Right lobe of liver (tissue), 6 donors: ENCODE measurements around the gene GNB1. TPM values are rescaled to one million over a fixed set of nuclear protein-coding genes. Genes with fewer than 3 reads are reported as not detected.

Experiments used
- ATAC-seq, 4 donors: fragments of 200-7000 bp; cut with Tn5 transposase; one replicate each; pipeline ENCODE4 v1.9.1; 2020; ENCODE audit warnings: mild to moderate bottlenecking in 4 of 4, moderate library complexity in 4 of 4
- DNase-seq, 3 donors: peaks; one replicate each; pipeline ENCODE4 v3.0.0-alpha.2; 2020
- H3K27ac ChIP-seq, 3 donors: fragments of 200-600 bp; one replicate each; pipeline ENCODE4 v1.8.0; 2022
- H3K27me3 ChIP-seq, 2 donors: fragments of 200-600 bp; one replicate each; pipeline ENCODE4 v1.8.0; 2022
- H3K36me3 ChIP-seq, 4 donors: fragments of 200-600 bp; sonication (generic) in 1 of 4; one replicate each; pipeline versions ENCODE4 v1.5.1 to v1.8.0; 2017 to 2022; ENCODE audit warnings: control low read depth in 1 of 4
- H3K4me1 ChIP-seq, 4 donors: fragments of 200-600 bp; sonication (generic) in 1 of 4; one replicate each; pipeline versions ENCODE4 v1.5.1 to v1.8.0; 2017 to 2022; ENCODE audit warnings: control low read depth in 1 of 4
- H3K4me3 ChIP-seq, 3 donors: fragments of 200-600 bp; one replicate each; pipeline ENCODE4 v1.8.0; 2022
- H3K9me3 ChIP-seq, 4 donors: fragments of 200-600 bp; sonication (generic) in 1 of 4; one replicate each; pipeline versions ENCODE4 v1.5.1 to v1.8.0; 2017 to 2022; ENCODE audit warnings: control low read depth in 1 of 4
- POLR2A ChIP-seq: fragments of 450-650 bp; IDR thresholded peaks from one replicate; pipeline ENCODE4 v1.6.1; 2017; ENCODE audit warnings: antibody characterized with exemption, mild to moderate bottlenecking
- WGBS: methylation state at CpG from one replicate; pipeline ENCODE4 v1.1.6; 2018; ENCODE audit warnings: low coverage, low lambda C conversion rate; ENCODE audit not compliant: insufficient coverage; ENCODE audit errors: missing lambda C conversion rate; 5-methylcytosine and 5-hydroxymethylcytosine counted together
- intact Hi-C, 2 donors: fragments of 100-400 bp; cut with DNase I; formaldehyde crosslinking; loops; one replicate each; pipeline versions ENCODE4 v1.11.2 to v1.14.1; 2022
- total RNA-seq, 6 experiments: library from RNA; depleted of rRNA in 2 of 6; stranded (reverse); fragments of >200 nt in 2 of 6; fragmentation: NEBNext Ultra II Directional in 3 of 6; extraction: Animal tissue kit (Norgen Biotek cat#: 25700) in 3 of 6; gene quantifications; one replicate each; pipeline versions ENCODE4 v1.1.0 to v1.2.4, GENCODE V29; 2016 to 2023
- TF ChIP-seq, protein P1 (sequence below), 4 donors: fragments of 200-600 bp in 3 of 4; fragments of 450-650 bp in 1 of 4; IDR thresholded peaks; one replicate each; pipeline versions ENCODE4 v1.5.1 to v1.8.0; 2016 to 2022; ENCODE audit warnings: antibody characterized with exemption in 4 of 4, mild to moderate bottlenecking in 2 of 4
- donor health status: DM: no; HTN: yes; CAD: no.
- donor health status: DM: no; HTN: no; CAD: no.
- donor health status: DM: no; HTN: no; CAD: no.
- donor health status: DM: no; HTN: yes; CAD: no.
- donor health status: DM: no; HTN: yes; CAD: no.

Gene GNB1
- total RNA-seq, 6 experiments from 2014 or later, result 85.9 to 147 (median 104) TPM

DNA sequence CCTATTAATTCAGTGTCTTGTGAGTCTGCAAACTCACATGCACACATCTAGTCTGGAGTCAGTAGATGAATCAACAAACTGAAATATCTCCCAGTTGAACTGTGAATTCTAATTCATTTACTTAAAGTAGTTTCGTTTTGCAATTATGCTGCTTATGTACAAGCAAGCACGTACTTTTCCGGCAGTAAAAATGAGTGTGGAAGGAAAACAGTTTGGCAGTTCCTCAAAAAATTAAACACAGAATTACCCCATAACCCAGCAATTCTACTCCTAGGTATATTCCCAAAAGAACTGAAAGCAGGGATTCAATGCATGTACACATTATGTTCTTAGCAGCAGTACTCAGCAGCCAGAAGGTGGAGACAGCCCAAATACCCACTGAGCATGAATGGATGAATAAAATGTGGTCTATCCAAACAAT lies 49.3 kb downstream of the GNB1 start:
- intact Hi-C loops, result no loop called here
- H3K9me3 ChIP-seq, result no peaks in the 10 kb centered on the region
- TF ChIP-seq, protein P1, sequence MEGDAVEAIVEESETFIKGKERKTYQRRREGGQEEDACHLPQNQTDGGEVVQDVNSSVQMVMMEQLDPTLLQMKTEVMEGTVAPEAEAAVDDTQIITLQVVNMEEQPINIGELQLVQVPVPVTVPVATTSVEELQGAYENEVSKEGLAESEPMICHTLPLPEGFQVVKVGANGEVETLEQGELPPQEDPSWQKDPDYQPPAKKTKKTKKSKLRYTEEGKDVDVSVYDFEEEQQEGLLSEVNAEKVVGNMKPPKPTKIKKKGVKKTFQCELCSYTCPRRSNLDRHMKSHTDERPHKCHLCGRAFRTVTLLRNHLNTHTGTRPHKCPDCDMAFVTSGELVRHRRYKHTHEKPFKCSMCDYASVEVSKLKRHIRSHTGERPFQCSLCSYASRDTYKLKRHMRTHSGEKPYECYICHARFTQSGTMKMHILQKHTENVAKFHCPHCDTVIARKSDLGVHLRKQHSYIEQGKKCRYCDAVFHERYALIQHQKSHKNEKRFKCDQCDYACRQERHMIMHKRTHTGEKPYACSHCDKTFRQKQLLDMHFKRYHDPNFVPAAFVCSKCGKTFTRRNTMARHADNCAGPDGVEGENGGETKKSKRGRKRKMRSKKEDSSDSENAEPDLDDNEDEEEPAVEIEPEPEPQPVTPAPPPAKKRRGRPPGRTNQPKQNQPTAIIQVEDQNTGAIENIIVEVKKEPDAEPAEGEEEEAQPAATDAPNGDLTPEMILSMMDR (IDR thresholded peaks at IDR 0.05), result no peak
- TF ChIP-seq POLR2A, result no peak
- peak in 3 of 4 donors; percentile 18 to 60 (median 26) for ATAC-seq
- DNase-seq, result no peak
- WGBS, result 16% methylated on average over 3 of the region's 3 CpGs
- H3K27ac ChIP-seq, result peak overlapping the region in 1 of 3 donors; percentile 3
- no peaks in the 10 kb centered on the region for H3K36me3 ChIP-seq
- no peak overlapping the region for H3K4me3 ChIP-seq
- no peaks in the 10 kb centered on the region for H3K27me3 ChIP-seq
- peaks cover 0 to 13% (median 2%) of the 10 kb centered on the region in 4 donors for H3K4me1 ChIP-seq

DNA sequence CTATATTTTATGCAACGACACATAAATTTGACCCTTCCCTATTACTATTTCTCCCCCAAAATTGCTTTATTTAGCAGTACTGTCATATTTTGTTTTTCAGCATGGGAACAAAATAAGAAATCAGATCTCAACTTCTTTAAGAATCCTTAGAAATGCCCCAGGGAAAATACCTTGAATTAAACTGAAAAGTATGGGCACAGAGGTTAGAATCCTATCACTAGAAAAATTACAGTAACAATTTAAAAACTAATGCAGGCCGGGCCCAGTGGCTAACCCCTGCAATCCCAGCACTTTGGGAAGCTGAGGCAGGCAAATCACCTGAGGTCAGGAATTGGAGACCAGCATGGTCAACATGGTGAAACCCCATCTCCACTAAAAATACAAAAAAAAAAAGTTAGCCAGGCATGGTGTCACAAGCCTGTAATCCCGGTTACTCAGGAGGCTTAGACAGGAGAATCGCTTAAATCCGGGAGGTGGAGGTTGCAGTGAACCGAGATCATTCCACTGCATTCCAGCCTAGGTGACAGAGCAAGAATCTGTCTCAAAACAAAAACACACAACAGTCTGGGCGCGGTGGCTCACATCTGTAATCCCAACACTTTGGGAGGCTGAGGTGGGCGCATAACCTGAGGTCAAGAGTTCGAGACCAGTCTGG lies 51.4 kb downstream of the GNB1 start:
- TF ChIP-seq POLR2A, result no peak
- TF ChIP-seq, protein P1 (IDR thresholded peaks at IDR 0.05), result no peak

DNA sequence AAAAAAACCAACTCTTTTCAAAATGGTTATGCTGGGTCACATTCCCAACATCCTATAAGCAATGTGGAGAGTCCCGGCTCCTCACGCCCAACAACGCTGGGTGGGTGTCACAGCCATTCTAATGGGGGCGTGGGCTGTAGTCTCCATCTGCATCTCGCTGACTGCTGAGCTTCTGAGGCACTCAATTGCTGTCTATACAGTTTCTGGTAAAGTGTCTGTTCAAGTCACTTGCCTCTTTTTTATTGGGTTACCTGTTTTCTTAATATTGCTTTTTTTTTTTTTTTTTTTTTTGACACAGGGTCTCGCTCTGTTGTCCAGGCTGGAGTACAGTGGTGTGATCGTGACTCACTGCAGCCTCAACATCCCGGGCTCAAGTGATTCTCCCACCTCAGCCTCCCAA lies 54.8 kb downstream of the GNB1 start:
- Histone ChIP-seq H3K4me3 (no peak overlapping the region), H3K4me1 (peaks cover 0 to 19% (median under 1%) of the 10 kb centered on the region in 4 donors), H3K36me3 (no peaks in the 10 kb centered on the region), H3K27me3 (no peaks in the 10 kb centered on the region), H3K9me3 (no peaks in the 10 kb centered on the region), H3K27ac (no peak overlapping the region)
- ATAC-seq (no peak), DNase-seq (peak in 1 of 3 donors; percentile 11)
- TF ChIP-seq, protein P1 (IDR thresholded peaks at IDR 0.05), result no peak
- no peak for TF ChIP-seq POLR2A
- WGBS, result 98% methylated on average over 5 of the region's 8 CpGs
- intact Hi-C loops, result no loop called here

More for the DNA sequence above, 51.4 kb downstream of the GNB1 start:
- Histone ChIP-seq H3K36me3 (no peaks in the 10 kb centered on the region), H3K27ac (no peak overlapping the region), H3K27me3 (no peaks in the 10 kb centered on the region), H3K4me1 (peaks cover 0 to 13% (median 4%) of the 10 kb centered on the region in 4 donors), H3K4me3 (no peak overlapping the region), H3K9me3 (no peaks in the 10 kb centered on the region)
- WGBS, result 91% methylated on average over 6 of the region's 10 CpGs
- intact Hi-C loops, result no loop called here
- ATAC-seq (no peak), DNase-seq (no peak)

DNA sequence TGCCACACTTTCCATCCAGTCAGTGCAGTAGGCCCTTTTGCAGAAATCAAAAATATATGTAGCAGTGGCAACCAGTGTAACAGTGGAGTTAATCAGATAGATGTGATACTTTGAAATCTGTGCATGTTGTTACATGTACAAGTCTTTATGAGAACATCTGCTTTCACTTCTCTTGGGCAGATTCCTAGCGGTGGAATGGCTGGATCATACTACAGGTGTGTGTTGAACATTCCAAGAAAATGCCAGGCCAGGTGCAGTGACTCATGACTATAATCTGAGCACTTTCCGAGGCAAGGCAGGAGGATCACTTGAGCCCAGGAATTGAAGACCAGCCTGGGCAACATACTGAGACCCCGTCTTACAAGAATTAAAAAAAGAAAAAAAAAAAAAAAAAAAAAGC lies 55.3 kb downstream of the GNB1 start:
- TF ChIP-seq, protein P1 (IDR thresholded peaks at IDR 0.05), result no peak
- TF ChIP-seq POLR2A, result no peak
- Histone ChIP-seq H3K9me3 (no peaks in the 10 kb centered on the region), H3K4me1 (peaks cover 0 to 19% (median under 1%) of the 10 kb centered on the region in 4 donors), H3K27ac (no peak overlapping the region), H3K27me3 (no peaks in the 10 kb centered on the region), H3K36me3 (peaks cover 0 to 4% (median 0%) of the 10 kb centered on the region in 4 donors), H3K4me3 (no peak overlapping the region)
- WGBS, result 92% methylated on average over 3 of the region's 3 CpGs
- peak in 1 of 3 donors; percentile 19 for DNase-seq
- intact Hi-C loops, result no loop called here
- no peak for ATAC-seq
